Measurements from ENCODE around the gene CCDC92. TPM values are rescaled to one million over a fixed set of nuclear protein-coding genes. Genes with fewer than 3 reads are reported as not detected.
A peak's percentile ranks its signal among the peaks of the same experiment; 100 is the strongest.
"Not testable (repeated sequence)": the region's sequence is repeated elsewhere in the genome, so short reads cannot be mapped to it uniquely, and the experiment has no call there.

CCDC92 gene
- polyA plus RNA-seq, 6 donors from 2014 or later, result 18.7 to 31.5 (median 23.0) TPM

GRCh38 chr12:123947531-123947930, 25.1 kb downstream of the CCDC92 start:
- peaks cover 7 to 15% of the 10 kb centered on the region in 2 donors for H3K36me3 Mint-ChIP-seq
- not testable (repeated sequence) for H3K27me3 Mint-ChIP-seq; ATAC-seq (ENCODE audit: low read depth in 2 of 2)

GRCh38 chr12:123946516-123947505, 25.8 kb downstream of the CCDC92 start:
- H3K4me3 Mint-ChIP-seq; H3K4me1 Mint-ChIP-seq; H3K27me3 Mint-ChIP-seq; DNase-seq; ATAC-seq (ENCODE audit: low read depth in 2 of 2): not testable (repeated sequence)
- peaks cover 0 to 10% (median 2%) of the 10 kb centered on the region in 7 donors for H3K9me3 Mint-ChIP-seq
- peaks cover 13 to 23% of the 10 kb centered on the region in 2 donors for H3K36me3 Mint-ChIP-seq
- peak overlapping the region in 1 of 6 donors; percentile 29 for H3K27ac Mint-ChIP-seq

More at GRCh38 chr12:123947531-123947930, 25.1 kb downstream of the CCDC92 start:
- DNase-seq, H3K9me3 Mint-ChIP-seq, H3K4me3 Mint-ChIP-seq, H3K4me1 Mint-ChIP-seq, H3K27ac Mint-ChIP-seq: not testable (repeated sequence)

- no peak for ATAC-seq (ENCODE audit: low read depth in 2 of 2)
- H3K27me3 Mint-ChIP-seq, result no peaks in the 10 kb centered on the region
- DNase-seq, result no peak
- H3K4me3 Mint-ChIP-seq, result no peak overlapping the region
- H3K4me1 Mint-ChIP-seq, result peaks cover 0 to 6% (median 0%) of the 10 kb centered on the region in 3 donors
- H3K36me3 Mint-ChIP-seq, result peaks cover 19 to 29% of the 10 kb centered on the region in 2 donors
- H3K9me3 Mint-ChIP-seq, result peaks cover 0 to 14% (median 6%) of the 10 kb centered on the region in 7 donors
- peak overlapping the region in 1 of 6 donors; percentile 29 for H3K27ac Mint-ChIP-seq
Measured at GRCh38 chr12:123946152-123946515, 26.5 kb downstream of the CCDC92 start.

DNA sequence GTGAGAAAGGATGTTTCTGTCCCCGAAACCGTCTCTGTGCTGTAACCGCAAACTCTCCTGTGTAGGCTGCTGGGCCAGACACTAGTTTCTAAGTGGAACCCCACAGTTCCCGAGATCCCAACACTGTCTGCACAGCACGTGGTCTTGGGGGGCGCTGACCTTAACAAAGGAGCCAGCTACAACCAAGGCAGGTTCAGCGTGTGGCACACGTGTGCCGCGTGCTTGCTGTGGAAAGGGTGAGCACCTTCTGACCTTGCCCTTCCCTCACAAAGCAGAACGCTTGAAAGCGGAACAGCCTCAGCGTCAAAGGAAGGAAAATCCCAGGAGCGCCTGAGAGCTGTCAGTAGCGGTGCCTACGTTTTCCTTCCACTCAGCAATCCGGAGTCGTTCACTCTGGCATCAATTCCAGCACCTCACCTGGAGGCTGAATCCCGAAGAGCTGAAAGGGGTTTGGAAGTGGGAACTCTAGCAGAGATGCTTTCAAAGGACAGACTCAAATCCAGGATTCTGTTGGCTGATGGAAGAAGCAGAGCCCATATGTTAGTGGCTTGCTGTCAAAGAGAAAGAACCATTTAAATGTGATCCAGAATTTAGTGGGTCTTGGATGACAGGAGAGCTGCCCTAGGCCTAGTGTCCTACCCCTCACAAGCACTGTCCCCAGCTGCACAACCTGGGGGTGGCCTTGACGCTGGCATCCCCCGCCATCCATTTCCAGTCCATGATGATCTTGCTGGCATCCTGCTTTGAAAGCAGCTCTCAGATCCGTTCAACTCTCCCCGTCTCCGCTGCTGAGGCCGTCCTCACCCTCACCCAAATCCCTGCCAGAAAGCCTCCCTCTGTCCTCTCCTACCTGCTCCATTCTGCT, 27.1 kb downstream of the CCDC92 start:
- Mint-ChIP-seq H3K4me3 (no peak overlapping the region), H3K9me3 (peaks cover 0 to 14% (median 6%) of the 10 kb centered on the region in 7 donors), H3K27ac (peak overlapping the region in 2 of 6 donors; percentile 6 to 29), H3K4me1 (peaks cover 0 to 6% (median 0%) of the 10 kb centered on the region in 3 donors), H3K36me3 (peaks cover 19 to 30% of the 10 kb centered on the region in 2 donors), H3K27me3 (no peaks in the 10 kb centered on the region)
- no peak for ATAC-seq (ENCODE audit: low read depth in 2 of 2)
- DNase-seq, result no peak

GRCh38 chr12:123944696-123945095, 27.9 kb downstream of the CCDC92 start:
- H3K36me3 Mint-ChIP-seq, result peaks cover 19 to 30% of the 10 kb centered on the region in 2 donors
- ATAC-seq (ENCODE audit: low read depth in 2 of 2), result no peak
- no peak overlapping the region for H3K27ac Mint-ChIP-seq
- DNase-seq, result no peak
- H3K4me1 Mint-ChIP-seq, result peaks cover 0 to 6% (median 0%) of the 10 kb centered on the region in 3 donors
- peaks cover 0 to 14% (median 6%) of the 10 kb centered on the region in 7 donors for H3K9me3 Mint-ChIP-seq
- no peaks in the 10 kb centered on the region for H3K27me3 Mint-ChIP-seq
- H3K4me3 Mint-ChIP-seq, result peak overlapping the region in 1 of 8 donors; percentile 23

- H3K36me3 Mint-ChIP-seq, result peaks cover 18 to 30% of the 10 kb centered on the region in 2 donors
- no peak for DNase-seq
- no peak overlapping the region for H3K4me3 Mint-ChIP-seq
- no peaks in the 10 kb centered on the region for H3K27me3 Mint-ChIP-seq
- H3K9me3 Mint-ChIP-seq, result peaks cover 0 to 14% (median 6%) of the 10 kb centered on the region in 7 donors
- no peak for ATAC-seq (ENCODE audit: low read depth in 2 of 2)
- no peak overlapping the region for H3K27ac Mint-ChIP-seq
- H3K4me1 Mint-ChIP-seq, result peaks cover 3 to 10% (median 3%) of the 10 kb centered on the region in 3 donors
Measured at GRCh38 chr12:123943816-123944215, 28.8 kb downstream of the CCDC92 start.

DNA sequence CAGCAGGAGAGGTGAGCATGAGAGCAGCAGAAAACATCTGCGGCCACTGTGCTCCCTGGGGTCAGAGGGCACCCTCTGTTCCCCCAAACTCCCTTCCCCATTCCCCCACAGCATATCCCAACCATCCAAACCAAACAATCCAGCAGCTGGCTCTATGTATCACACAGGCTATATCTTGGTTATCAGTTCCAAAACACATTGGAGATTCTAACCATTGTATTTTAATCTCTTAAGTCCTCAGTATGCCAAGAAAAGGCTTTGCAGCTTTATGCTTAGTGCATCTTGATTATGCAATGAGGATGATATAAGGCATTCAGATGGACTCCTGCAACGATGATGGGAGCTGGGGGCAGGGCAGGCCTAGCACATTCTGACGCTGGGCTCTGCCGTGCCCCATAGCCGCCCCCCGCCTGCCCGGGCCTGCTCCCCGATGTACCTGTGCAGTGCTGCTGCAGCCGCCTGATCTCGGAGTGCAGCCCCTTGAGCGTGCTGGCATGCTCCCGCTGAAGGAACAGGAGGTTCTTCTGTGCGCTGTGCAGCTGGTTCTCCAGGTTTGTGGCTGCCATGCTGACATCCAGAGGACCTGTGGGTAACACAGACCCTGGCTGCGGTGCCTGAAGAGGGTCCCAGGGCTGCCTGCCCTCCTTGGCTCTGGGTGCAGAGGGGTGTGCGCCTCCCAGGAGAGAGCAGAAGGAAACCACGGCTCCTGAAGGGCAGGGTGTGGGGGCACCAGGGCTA, 29.6 kb downstream of the CCDC92 start:
- H3K4me1 Mint-ChIP-seq, result peaks cover 10 to 17% (median 11%) of the 10 kb centered on the region in 3 donors
- DNase-seq (no peak), ATAC-seq (ENCODE audit: low read depth in 2 of 2) (no peak)
- no peak overlapping the region for H3K4me3 Mint-ChIP-seq
- H3K27ac Mint-ChIP-seq, result no peak overlapping the region
- peaks cover 17 to 30% of the 10 kb centered on the region in 2 donors for H3K36me3 Mint-ChIP-seq
- H3K9me3 Mint-ChIP-seq, result peaks cover 0 to 14% (median 6%) of the 10 kb centered on the region in 7 donors
- H3K27me3 Mint-ChIP-seq, result no peaks in the 10 kb centered on the region

GRCh38 chr12:123942238-123942653, 30.4 kb downstream of the CCDC92 start:
- Mint-ChIP-seq H3K36me3 (peaks cover 22 to 36% of the 10 kb centered on the region in 2 donors), H3K4me1 (peaks cover 19 to 23% (median 19%) of the 10 kb centered on the region in 3 donors), H3K9me3 (peaks cover 0 to 14% (median 6%) of the 10 kb centered on the region in 7 donors), H3K27me3 (no peaks in the 10 kb centered on the region), H3K27ac (peak overlapping the region in 1 of 6 donors; percentile 43), H3K4me3 (no peak overlapping the region)
- ATAC-seq (ENCODE audit: low read depth in 2 of 2), result no peak
- no peak for DNase-seq

GRCh38 chr12:123941624-123942237, 30.9 kb downstream of the CCDC92 start:
- Mint-ChIP-seq H3K4me1 (peaks cover 19 to 24% (median 20%) of the 10 kb centered on the region in 3 donors), H3K36me3 (peaks cover 22 to 40% of the 10 kb centered on the region in 2 donors), H3K27me3 (no peaks in the 10 kb centered on the region), H3K27ac (peak overlapping the region in 1 of 6 donors; percentile 78), H3K9me3 (peaks cover 0 to 14% (median 6%) of the 10 kb centered on the region in 7 donors), H3K4me3 (no peak overlapping the region)
- DNase-seq, result no peak
- ATAC-seq (ENCODE audit: low read depth in 2 of 2), result no peak

GRCh38 chr12:123941000-123941399, 31.6 kb downstream of the CCDC92 start:
- DNase-seq (no peak), ATAC-seq (ENCODE audit: low read depth in 2 of 2) (no peak)
- Mint-ChIP-seq H3K4me1 (peaks cover 19 to 24% (median 20%) of the 10 kb centered on the region in 3 donors), H3K9me3 (peaks cover 0 to 14% (median 6%) of the 10 kb centered on the region in 7 donors), H3K4me3 (no peak overlapping the region), H3K36me3 (peaks cover 22 to 42% of the 10 kb centered on the region in 2 donors), H3K27me3 (no peaks in the 10 kb centered on the region), H3K27ac (no peak overlapping the region)

DNA sequence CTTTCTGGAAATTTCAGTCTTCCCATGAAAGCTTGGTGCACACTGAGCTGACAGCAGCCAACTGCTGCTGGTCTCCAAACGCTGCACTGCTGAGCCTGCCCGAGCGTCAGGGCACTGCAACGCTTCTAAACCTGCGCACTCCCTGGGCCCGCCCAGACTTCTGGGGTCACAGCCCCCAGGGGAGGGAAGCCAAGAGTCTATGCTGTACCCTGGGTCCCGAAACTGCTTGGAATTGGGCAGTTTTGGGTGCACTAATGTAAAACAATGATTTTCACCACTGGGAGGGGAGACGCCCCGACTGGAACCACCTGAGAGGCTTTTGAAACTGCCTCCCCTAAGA, 32.0 kb downstream of the CCDC92 start:
- H3K9me3 Mint-ChIP-seq, result peaks cover 0 to 14% (median 6%) of the 10 kb centered on the region in 7 donors
- peaks cover 22 to 39% of the 10 kb centered on the region in 2 donors for H3K36me3 Mint-ChIP-seq
- DNase-seq, result no peak
- no peaks in the 10 kb centered on the region for H3K27me3 Mint-ChIP-seq
- peak overlapping the region in 1 of 6 donors; percentile 46 for H3K27ac Mint-ChIP-seq
- peaks cover 19 to 22% (median 20%) of the 10 kb centered on the region in 3 donors for H3K4me1 Mint-ChIP-seq
- ATAC-seq (ENCODE audit: low read depth in 2 of 2), result no peak
- no peak overlapping the region for H3K4me3 Mint-ChIP-seq

Data from naive B cell (primary cell).